Mesendoderm (in vitro differentiated cells): ENCODE results near the gene CERKL.

Experiments used
- DNase-seq: peaks from one replicate; pipeline ENCODE4 v3.0.0; 2013
- H2AK5ac ChIP-seq: 2 replicates; pipeline ENCODE4 v1.6.1; 2013; ENCODE audit warnings: low read length, inconsistent platforms
- H2BK120ac ChIP-seq: 2 replicates; pipeline ENCODE4 v1.6.1; 2013; ENCODE audit warnings: low read depth, mild to moderate bottlenecking, low read length, moderate library complexity, mixed read lengths
- H2BK15ac ChIP-seq: replicated peaks from 2 replicates; pipeline ENCODE4 v1.6.1; 2013; ENCODE audit warnings: low read depth, mild to moderate bottlenecking, moderate library complexity
- H2BK5ac ChIP-seq: 2 replicates; pipeline ENCODE4 v1.6.1; 2013; ENCODE audit warnings: low read length, inconsistent platforms
- H3K18ac ChIP-seq: 2 replicates; pipeline ENCODE4 v1.6.1; 2013; ENCODE audit warnings: mild to moderate bottlenecking, low read length, mixed read lengths
- H3K23ac ChIP-seq: one replicate; pipeline ENCODE4 v1.6.1; 2013; ENCODE audit warnings: low read length
- H3K27ac ChIP-seq: 2 replicates; pipeline ENCODE4 v1.5.1; 2013; ENCODE audit warnings: low read depth, mild to moderate bottlenecking, inconsistent platforms, low read length, moderate library complexity
- H3K27me3 ChIP-seq: 2 replicates; pipeline ENCODE4 v1.6.1; 2013; ENCODE audit warnings: low read length, control low read depth, mild to moderate bottlenecking, inconsistent platforms; ENCODE audit not compliant: insufficient read depth, poor library complexity
- H3K36me3 ChIP-seq: 2 replicates; pipeline ENCODE4 v1.6.1; 2013; ENCODE audit warnings: low read length, inconsistent platforms; ENCODE audit not compliant: control insufficient read depth, insufficient read depth
- H3K4ac ChIP-seq: one replicate; pipeline ENCODE4 v1.6.1; 2013; ENCODE audit warnings: low read depth, mild to moderate bottlenecking, low read length, moderate library complexity
- H3K4me1 ChIP-seq: 2 replicates; pipeline ENCODE4 v1.6.1; 2013; ENCODE audit warnings: low read depth, low read length, inconsistent platforms; ENCODE audit not compliant: control insufficient read depth
- H3K4me2 ChIP-seq: 2 replicates; pipeline ENCODE4 v1.6.1; 2013; ENCODE audit warnings: low read length
- H3K4me3 ChIP-seq: 2 replicates; pipeline ENCODE4 v1.5.1; 2013; ENCODE audit warnings: mild to moderate bottlenecking, low read length
- H3K56ac ChIP-seq: one replicate; pipeline ENCODE4 v1.6.1; 2013; ENCODE audit warnings: low read length
- H3K79me1 ChIP-seq: 2 replicates; pipeline ENCODE4 v1.6.1; 2013; ENCODE audit warnings: low read length, inconsistent platforms
- H3K79me2 ChIP-seq: 2 replicates; pipeline ENCODE4 v1.6.1; 2013; ENCODE audit warnings: mild to moderate bottlenecking, low read length; ENCODE audit not compliant: control insufficient read depth, insufficient read depth
- H3K9ac ChIP-seq: 2 replicates; pipeline ENCODE4 v1.6.1; 2013; ENCODE audit warnings: low read length, inconsistent platforms
- H4K5ac ChIP-seq: one replicate; pipeline ENCODE4 v1.6.1; 2013; ENCODE audit warnings: low read length
- H4K8ac ChIP-seq: one replicate; pipeline ENCODE4 v1.6.1; 2013; ENCODE audit warnings: low read depth, mild to moderate bottlenecking, control low read depth, low read length, moderate library complexity
- WGBS: extraction: QIAGEN DNeasy Blood & Tissue Kit; methylation state at CpG from one replicate; pipeline ENCODE4 v1.1.7; 2013; ENCODE audit warnings: low lambda C conversion rate, missing lambda C conversion rate; ENCODE audit not compliant: insufficient coverage; ENCODE audit errors: extremely low coverage; 5-methylcytosine and 5-hydroxymethylcytosine counted together

The CERKL gene

DNA sequence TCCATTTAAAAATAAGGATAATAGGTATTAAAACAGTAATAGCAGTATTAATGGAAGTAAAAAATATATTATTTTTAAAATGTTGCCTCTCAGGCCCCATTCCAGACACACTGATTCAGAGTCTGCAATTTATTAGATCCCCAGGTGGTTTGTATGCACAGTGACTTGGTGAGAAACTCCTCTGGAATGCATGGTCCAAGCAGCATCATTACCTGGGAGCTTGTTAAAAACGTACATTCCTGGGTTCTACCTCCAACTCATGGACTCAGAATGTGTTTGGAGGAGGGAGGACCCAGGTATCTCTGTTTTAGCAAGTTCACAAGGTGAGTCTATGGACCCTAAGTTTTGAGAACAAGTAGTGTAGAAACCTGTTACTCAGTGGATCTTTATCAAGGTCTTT is 104.1 kb downstream of the CERKL start:
- no CpG with 5 or more reads among the region's 1 CpG for WGBS
- Histone ChIP-seq H3K9ac (no peak overlapping the region), H4K8ac (no peak overlapping the region), H3K4me2 (no peak overlapping the region), H3K36me3 (no peaks in the 10 kb centered on the region), H3K4ac (no peak overlapping the region), H3K56ac (no peak overlapping the region), H4K5ac (no peak overlapping the region), H2BK15ac (no peak overlapping the region), H3K18ac (no peak overlapping the region), H2AK5ac (no peak overlapping the region), H3K4me3 (no peak overlapping the region), H3K79me1 (no peaks in the 10 kb centered on the region), H3K79me2 (no peaks in the 10 kb centered on the region), H2BK120ac (no peak overlapping the region), H3K27me3 (no peaks in the 10 kb centered on the region), H2BK5ac (no peak overlapping the region), H3K27ac (no peak overlapping the region), H3K23ac (no peak overlapping the region), H3K4me1 (no peaks in the 10 kb centered on the region)
- peak; percentile 32 for DNase-seq

DNA sequence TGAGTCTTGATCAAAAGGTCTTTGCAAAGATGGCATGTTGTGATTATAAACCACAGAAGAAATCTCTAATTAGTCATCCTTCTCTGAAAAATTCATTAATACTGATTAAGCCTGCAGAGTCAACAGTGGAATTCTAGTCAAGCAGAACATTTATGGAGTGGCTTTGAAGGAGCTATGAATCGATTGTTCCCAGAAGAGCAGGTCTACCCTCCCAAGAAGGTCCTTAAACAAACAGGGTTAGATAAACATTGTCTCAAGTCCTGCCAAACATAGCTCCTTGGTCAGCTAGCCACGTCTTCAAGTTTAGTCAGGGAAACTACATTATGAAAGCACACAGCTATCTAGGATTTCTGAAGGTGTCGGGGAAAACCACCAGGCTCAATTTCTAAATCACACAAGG is 110.8 kb downstream of the CERKL start:
- Histone ChIP-seq H3K79me2 (no peaks in the 10 kb centered on the region), H3K4ac (no peak overlapping the region), H2BK15ac (no peak overlapping the region), H3K18ac (no peak overlapping the region), H3K36me3 (no peaks in the 10 kb centered on the region), H2BK120ac (no peak overlapping the region), H3K27ac (no peak overlapping the region), H3K56ac (no peak overlapping the region), H3K23ac (no peak overlapping the region), H3K4me2 (no peak overlapping the region), H3K9ac (no peak overlapping the region), H4K8ac (no peak overlapping the region), H3K4me3 (no peak overlapping the region), H3K27me3 (no peaks in the 10 kb centered on the region), H2BK5ac (no peak overlapping the region), H3K79me1 (no peaks in the 10 kb centered on the region), H3K4me1 (no peaks in the 10 kb centered on the region), H2AK5ac (no peak overlapping the region), H4K5ac (no peak overlapping the region)
- no peak for DNase-seq
- no CpG with 5 or more reads among the region's 3 CpGs for WGBS

DNA sequence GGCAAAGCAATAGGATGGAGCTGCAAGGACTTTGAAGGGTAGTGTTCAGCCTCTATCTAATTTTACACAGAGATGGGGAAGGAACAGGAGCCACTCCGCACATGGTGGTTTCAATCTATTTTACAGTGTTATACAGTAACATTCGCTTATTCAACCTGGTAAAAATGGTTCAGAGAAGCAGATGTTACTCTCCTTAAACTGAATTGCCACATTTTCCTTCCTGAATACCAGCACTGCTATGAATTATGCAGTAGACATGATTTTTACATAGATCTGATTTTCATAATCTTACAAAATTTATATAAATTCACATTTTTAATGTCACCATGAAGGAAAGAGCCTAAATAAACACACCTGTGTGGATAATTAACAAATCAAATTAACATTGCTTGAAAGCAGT is 114.7 kb downstream of the CERKL start:
- no peaks in the 10 kb centered on the region for H3K36me3 ChIP-seq
- H3K27ac ChIP-seq = no peak overlapping the region
- H2AK5ac ChIP-seq = no peak overlapping the region
- no peak overlapping the region for H2BK5ac ChIP-seq
- no peaks in the 10 kb centered on the region for H3K79me2 ChIP-seq
- WGBS = no CpG with 5 or more reads among the region's 2 CpGs
- H3K79me1 ChIP-seq = no peaks in the 10 kb centered on the region
- no peak overlapping the region for H2BK120ac ChIP-seq
- no peak overlapping the region for H3K56ac ChIP-seq
- no peak overlapping the region for H4K8ac ChIP-seq
- H3K4me2 ChIP-seq = no peak overlapping the region
- no peak overlapping the region for H3K4me3 ChIP-seq
- no peaks in the 10 kb centered on the region for H3K4me1 ChIP-seq
- DNase-seq = no peak
- H4K5ac ChIP-seq = no peak overlapping the region
- H3K4ac ChIP-seq = no peak overlapping the region
- H3K18ac ChIP-seq = no peak overlapping the region
- no peaks in the 10 kb centered on the region for H3K27me3 ChIP-seq
- H2BK15ac ChIP-seq = no peak overlapping the region
- H3K23ac ChIP-seq = no peak overlapping the region
- H3K9ac ChIP-seq = no peak overlapping the region

DNA sequence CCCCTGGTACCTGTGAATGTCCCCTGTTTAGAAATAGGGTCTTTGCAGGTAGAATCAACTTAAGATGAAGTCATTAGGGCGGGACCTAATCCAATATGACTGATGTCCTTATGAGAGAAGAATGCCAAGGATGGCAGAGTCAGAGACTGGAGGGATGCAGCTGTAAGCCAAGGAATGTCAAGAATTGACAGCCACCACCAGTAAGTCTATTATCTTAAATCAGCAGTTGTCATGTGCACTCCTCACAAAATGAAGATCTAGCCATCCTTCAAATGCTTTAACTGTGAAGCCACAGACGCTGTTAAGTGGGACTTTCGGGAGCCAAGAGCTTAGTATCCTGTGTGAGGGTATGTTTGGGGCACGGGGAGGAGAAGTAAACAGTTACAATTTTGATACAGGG is 116.5 kb downstream of the CERKL start:
- no peak overlapping the region for H3K4me2 ChIP-seq
- H3K36me3 ChIP-seq = no peaks in the 10 kb centered on the region
- H3K23ac ChIP-seq = no peak overlapping the region
- no peak overlapping the region for H2BK120ac ChIP-seq
- H3K79me2 ChIP-seq = no peaks in the 10 kb centered on the region
- H4K5ac ChIP-seq = no peak overlapping the region
- no CpG with 5 or more reads among the region's 4 CpGs for WGBS
- no peak overlapping the region for H3K9ac ChIP-seq
- H4K8ac ChIP-seq = no peak overlapping the region
- no peak overlapping the region for H3K4ac ChIP-seq
- H3K4me3 ChIP-seq = no peak overlapping the region
- DNase-seq = peak; percentile 62
- no peak overlapping the region for H2BK5ac ChIP-seq
- H2BK15ac ChIP-seq = no peak overlapping the region
- H3K4me1 ChIP-seq = no peaks in the 10 kb centered on the region
- no peak overlapping the region for H2AK5ac ChIP-seq
- no peak overlapping the region for H3K18ac ChIP-seq
- no peaks in the 10 kb centered on the region for H3K79me1 ChIP-seq
- H3K27me3 ChIP-seq = no peaks in the 10 kb centered on the region
- H3K27ac ChIP-seq = no peak overlapping the region
- H3K56ac ChIP-seq = no peak overlapping the region

DNA sequence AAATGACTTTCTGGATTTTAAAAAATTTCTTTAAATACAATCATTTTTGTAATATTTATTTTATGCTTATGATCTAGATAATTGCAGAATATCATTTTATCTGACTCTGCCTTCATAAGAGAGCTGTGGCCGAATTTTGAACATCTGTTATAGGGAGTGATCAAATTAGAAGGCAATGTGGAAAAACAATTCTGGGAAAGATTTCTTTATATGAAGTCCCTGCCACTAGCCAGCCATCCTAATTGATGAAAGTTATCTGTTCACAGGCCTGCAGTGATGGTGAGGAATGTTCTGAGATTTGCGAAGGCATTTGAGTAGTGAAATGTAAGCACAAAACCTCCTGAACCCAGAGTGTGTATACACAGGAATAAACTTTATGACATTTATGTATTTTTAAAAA is 120.2 kb downstream of the CERKL start:
- Histone ChIP-seq H3K56ac (no peak overlapping the region), H4K5ac (no peak overlapping the region), H2BK5ac (no peak overlapping the region), H2BK120ac (no peak overlapping the region), H3K9ac (no peak overlapping the region), H3K4ac (no peak overlapping the region), H3K27ac (no peak overlapping the region), H3K36me3 (no peaks in the 10 kb centered on the region), H3K4me1 (no peaks in the 10 kb centered on the region), H3K23ac (no peak overlapping the region), H3K79me2 (no peaks in the 10 kb centered on the region), H3K18ac (no peak overlapping the region), H2BK15ac (no peak overlapping the region), H4K8ac (no peak overlapping the region), H3K4me2 (no peak overlapping the region), H3K4me3 (no peak overlapping the region), H3K79me1 (no peaks in the 10 kb centered on the region), H2AK5ac (no peak overlapping the region), H3K27me3 (no peaks in the 10 kb centered on the region)
- WGBS = no CpG with 5 or more reads among the region's 2 CpGs
- DNase-seq = no peak

DNA sequence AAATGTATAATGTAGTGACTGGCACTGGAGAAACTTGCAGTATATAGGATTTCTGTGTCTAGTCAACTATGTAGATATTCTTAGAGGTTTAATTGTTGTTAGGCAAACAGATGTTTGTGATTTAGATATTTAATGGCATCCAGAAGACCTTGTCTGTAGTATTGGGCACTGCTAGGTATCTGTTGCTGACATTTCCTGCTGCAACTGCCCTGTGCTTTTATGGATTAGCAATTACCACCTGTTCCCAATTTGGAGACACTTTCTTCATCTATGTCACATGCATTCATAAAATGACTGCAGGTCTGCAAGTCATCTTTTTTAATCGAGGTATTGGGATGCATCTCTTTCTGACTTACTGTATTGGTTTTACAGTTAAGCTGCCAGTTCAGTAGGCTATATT is 128.5 kb downstream of the CERKL start:
- Histone ChIP-seq H2BK5ac (no peak overlapping the region), H3K4me1 (no peaks in the 10 kb centered on the region), H3K4ac (no peak overlapping the region), H4K8ac (no peak overlapping the region), H3K79me1 (no peaks in the 10 kb centered on the region), H3K18ac (no peak overlapping the region), H3K23ac (no peak overlapping the region), H3K36me3 (no peaks in the 10 kb centered on the region), H4K5ac (no peak overlapping the region), H3K27ac (no peak overlapping the region), H3K79me2 (no peaks in the 10 kb centered on the region), H3K27me3 (no peaks in the 10 kb centered on the region), H2BK15ac (no peak overlapping the region), H2AK5ac (no peak overlapping the region), H3K56ac (no peak overlapping the region), H2BK120ac (no peak overlapping the region), H3K9ac (no peak overlapping the region), H3K4me2 (no peak overlapping the region), H3K4me3 (no peak overlapping the region)
- no peak for DNase-seq
- WGBS = no CpG with 5 or more reads among the region's 1 CpG
